Panc1 (cell line): ENCODE data around the gene TTC24.

Source experiments
- CTCF ChIP-seq: fragments of 450-650 bp; IDR thresholded peaks from 2 replicates; pipeline ENCODE4 v1.5.1; 2017; ENCODE audit warnings: mild to moderate bottlenecking
- POLR2AphosphoS5 ChIP-seq: IDR thresholded peaks from 2 replicates; pipeline ENCODE4 v1.6.1; 2012; ENCODE audit warnings: mild to moderate bottlenecking, low read depth, low read length, moderate library complexity
- REST ChIP-seq, 2 experiments: IDR thresholded peaks; 2 replicates each; pipeline ENCODE4 v1.6.1; 2011 to 2012; ENCODE audit warnings: low read depth in 2 of 2, control low read depth in 1 of 2, low read length in 1 of 2, mild to moderate bottlenecking in 1 of 2, moderate library complexity in 1 of 2; ENCODE audit not compliant: insufficient read depth in 1 of 2

GRCh38 chr1:156591432-156592157, 12.1 kb downstream of the TTC24 start, which contains the start of gene NAXE:
- TF ChIP-seq CTCF = no peak
- no peak for TF ChIP-seq REST (IDR thresholded peaks at IDR 0.05; ENCODE audit: insufficient read depth in 1 of 2, low read depth in 2 of 2, low read length in 1 of 2)
- TF ChIP-seq POLR2AphosphoS5 = peak; percentile 90
